ENCODE measurements around the gene FARS2. TPM values are rescaled to one million over a fixed set of nuclear protein-coding genes. Genes with fewer than 3 reads are reported as not detected.

The FARS2 gene
- total RNA-seq, 1 donor from 2014 or later = 11.8 TPM

- no peak for DNase-seq (ENCODE audit: low spot score)
- no peak for TF ChIP-seq CTCF (IDR thresholded peaks at IDR 0.05)
- Mint-ChIP-seq H3K27ac (ENCODE audit: unreplicated experiment) (no peak overlapping the region), H3K9me3 (ENCODE audit: low read depth) (no peaks in the 10 kb centered on the region), H3K36me3 (ENCODE audit: low read depth) (no peaks in the 10 kb centered on the region), H3K4me3 (ENCODE audit: unreplicated experiment) (no peak overlapping the region), H3K4me1 (ENCODE audit: low read depth) (peaks cover 10% of the 10 kb centered on the region), H3K27me3 (ENCODE audit: low read depth) (no peaks in the 10 kb centered on the region)
Measured at GRCh38 chr6:5315881-5316280, 54.6 kb downstream of the FARS2 start.

GRCh38 chr6:5316951-5317350, 55.6 kb downstream of the FARS2 start:
- Mint-ChIP-seq H3K36me3 (ENCODE audit: low read depth) (no peaks in the 10 kb centered on the region), H3K27me3 (ENCODE audit: low read depth) (no peaks in the 10 kb centered on the region), H3K4me1 (ENCODE audit: low read depth) (peaks cover 10% of the 10 kb centered on the region), H3K4me3 (ENCODE audit: unreplicated experiment) (no peak overlapping the region), H3K9me3 (ENCODE audit: low read depth) (no peaks in the 10 kb centered on the region), H3K27ac (ENCODE audit: unreplicated experiment) (no peak overlapping the region)
- no peak for DNase-seq (ENCODE audit: low spot score)
- TF ChIP-seq CTCF (IDR thresholded peaks at IDR 0.05) = no peak

- H3K27me3 Mint-ChIP-seq (ENCODE audit: low read depth) = no peaks in the 10 kb centered on the region
- H3K4me3 Mint-ChIP-seq (ENCODE audit: unreplicated experiment) = no peak overlapping the region
- H3K27ac Mint-ChIP-seq (ENCODE audit: unreplicated experiment) = no peak overlapping the region
- H3K9me3 Mint-ChIP-seq (ENCODE audit: low read depth) = peaks cover 6% of the 10 kb centered on the region
- peaks cover 10% of the 10 kb centered on the region for H3K4me1 Mint-ChIP-seq (ENCODE audit: low read depth)
- H3K36me3 Mint-ChIP-seq (ENCODE audit: low read depth) = peaks cover 2% of the 10 kb centered on the region
- no peak for DNase-seq (ENCODE audit: low spot score)
- TF ChIP-seq CTCF (IDR thresholded peaks at IDR 0.05) = no peak
Measured at GRCh38 chr6:5318617-5319272, 57.4 kb downstream of the FARS2 start.

GRCh38 chr6:5323979-5324378, 62.7 kb downstream of the FARS2 start:
- no peak for TF ChIP-seq CTCF (IDR thresholded peaks at IDR 0.05)
- Mint-ChIP-seq H3K27ac (ENCODE audit: unreplicated experiment) (no peak overlapping the region), H3K27me3 (ENCODE audit: low read depth) (no peaks in the 10 kb centered on the region), H3K9me3 (ENCODE audit: low read depth) (peaks cover 10% of the 10 kb centered on the region), H3K4me1 (ENCODE audit: low read depth) (no peaks in the 10 kb centered on the region), H3K36me3 (ENCODE audit: low read depth) (peaks cover 6% of the 10 kb centered on the region), H3K4me3 (ENCODE audit: unreplicated experiment) (no peak overlapping the region)
- no peak for DNase-seq (ENCODE audit: low spot score)

DNA sequence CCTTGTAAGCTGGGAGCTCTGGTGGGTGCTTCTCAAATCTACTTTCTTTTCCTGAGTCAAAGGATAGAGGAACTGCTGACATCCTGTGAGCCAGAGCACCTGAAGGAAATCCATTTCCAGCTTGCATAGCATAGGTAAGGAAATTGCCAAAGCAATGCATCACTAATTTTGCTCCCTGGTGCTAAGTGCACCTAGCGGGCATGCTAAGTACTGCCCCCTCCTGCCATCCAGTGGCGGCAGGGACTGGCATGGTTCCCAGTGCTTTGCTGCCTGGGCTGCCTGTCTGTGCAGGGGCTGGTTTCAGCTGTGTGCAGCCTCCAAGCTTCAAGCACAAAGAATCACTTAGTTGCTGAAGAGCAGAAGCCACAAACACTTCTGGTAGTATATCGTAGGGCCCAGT, 63.9 kb downstream of the FARS2 start:
- Mint-ChIP-seq H3K27ac (ENCODE audit: unreplicated experiment) (no peak overlapping the region), H3K9me3 (ENCODE audit: low read depth) (peaks cover 10% of the 10 kb centered on the region), H3K27me3 (ENCODE audit: low read depth) (no peaks in the 10 kb centered on the region), H3K4me1 (ENCODE audit: low read depth) (no peaks in the 10 kb centered on the region), H3K36me3 (ENCODE audit: low read depth) (peaks cover 6% of the 10 kb centered on the region), H3K4me3 (ENCODE audit: unreplicated experiment) (no peak overlapping the region)
- DNase-seq (ENCODE audit: low spot score) = no peak
- no peak for TF ChIP-seq CTCF (IDR thresholded peaks at IDR 0.05)

Data from chondrocyte (in vitro differentiated cells).